ENCODE results near the gene OTUD3.

GRCh38 chr1:19938472-19938871 is 56.3 kb downstream of the OTUD3 start:
- TF ChIP-seq TEAD4 (IDR thresholded peaks at IDR 0.05; ENCODE audit: low read length) (no peak), TEAD4 (CRISPR knock-in tag; IDR thresholded peaks at IDR 0.05; ENCODE audit: borderline replicate concordance) (no peak), BACH1 (tag; IDR thresholded peaks at IDR 0.05) (no peak), TCF7L2 (IDR thresholded peaks at IDR 0.05; ENCODE audit: low read depth, low read length) (no peak), CHD1 (IDR thresholded peaks at IDR 0.05; ENCODE audit: low read length) (no peak)
